Activated B cell treated with CpG ODN at 0.5 μM for 24 hours (primary cell): ENCODE measurements around the gene GLS. TPM values are rescaled to one million over a fixed set of nuclear protein-coding genes. Genes with fewer than 3 reads are reported as not detected.

Experiments used
- ATAC-seq: fragments of 200-7000 bp; cut with Tn5 transposase; one replicate; pipeline ENCODE4 v1.10.0; 2021; ENCODE audit warnings: low read depth, mild to moderate bottlenecking, moderate library complexity
- CTCF ChIA-PET: fragments of 350-600 bp; sonication (Branson Sonifier 250); formaldehyde crosslinking; loops from one replicate; lab custom pipeline; 2021; ENCODE audit warnings: antibody characterized with exemption; lab: Charles Lee
- POLR2A ChIA-PET: fragments of 350-600 bp; sonication (Branson Sonifier 250); formaldehyde crosslinking; loops from one replicate; lab custom pipeline; 2021; ENCODE audit warnings: antibody characterized with exemption; lab: Charles Lee
- DNase-seq: peaks from one replicate; pipeline ENCODE4 v3.0.0; 2022
- H3K27ac Mint-ChIP-seq: one replicate; pipeline ENCODE4 v1.8.0; 2020; ENCODE audit warnings: mixed read lengths
- H3K27me3 Mint-ChIP-seq: one replicate; pipeline ENCODE4 v1.8.0; 2021; ENCODE audit warnings: mixed read lengths
- H3K36me3 Mint-ChIP-seq: one replicate; pipeline ENCODE4 v1.8.0; 2021; ENCODE audit warnings: low read depth, mixed read lengths
- H3K4me1 Mint-ChIP-seq: one replicate; pipeline ENCODE4 v1.8.0; 2021; ENCODE audit warnings: mixed read lengths
- H3K4me3 Mint-ChIP-seq: one replicate; pipeline ENCODE4 v1.8.0; 2020; ENCODE audit warnings: mild to moderate bottlenecking, mixed read lengths
- H3K9me3 Mint-ChIP-seq: one replicate; pipeline ENCODE4 v1.8.0; 2020; ENCODE audit warnings: mixed read lengths
- intact Hi-C: fragments of 100-400 bp; cut with micrococcal nuclease; formaldehyde crosslinking; loops from one replicate; pipeline ENCODE4 v1.15.1; 2024
- total RNA-seq: library from RNA; stranded (reverse); gene quantifications from 2 replicates; pipeline ENCODE4 v1.2.3, GENCODE V29; 2022
- TF ChIP-seq, protein P1 (sequence below): fragments of 200-600 bp; IDR thresholded peaks from one replicate; pipeline ENCODE4 v1.8.0; 2022; ENCODE audit warnings: antibody characterized with exemption, mild to moderate bottlenecking

Gene GLS
- total RNA-seq, 1 donor from 2014 or later, result 255 TPM

DNA sequence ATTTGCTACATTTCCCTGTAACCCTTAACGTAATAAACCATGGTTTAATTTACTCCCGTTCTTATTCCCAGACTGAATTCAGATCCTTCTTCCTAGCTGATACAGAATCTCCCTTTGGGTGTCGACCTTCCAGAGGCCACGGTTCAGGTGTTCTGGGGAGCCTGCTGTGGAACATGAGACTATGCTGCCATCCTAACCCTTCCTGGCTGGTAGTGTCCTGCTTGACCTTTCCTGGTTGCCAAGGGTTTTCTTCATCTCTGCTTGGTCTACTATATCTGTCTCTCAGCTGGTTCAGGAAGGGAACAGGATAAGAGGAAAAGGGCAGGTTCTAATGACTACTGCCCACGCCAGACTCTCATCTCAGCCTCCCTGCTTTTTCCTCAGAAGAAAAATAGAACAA lies 96.9 kb downstream of the GLS start:
- H3K36me3 Mint-ChIP-seq, result peaks cover 93% of the 10 kb centered on the region
- CTCF ChIA-PET, result no interaction called here
- H3K9me3 Mint-ChIP-seq, result no peaks in the 10 kb centered on the region
- no peak overlapping the region for H3K27ac Mint-ChIP-seq
- H3K27me3 Mint-ChIP-seq, result no peaks in the 10 kb centered on the region
- intact Hi-C loops, result loop anchor here (2.0 kb wide), 1 partner anchor 13 kb away; no protein-coding TSS in a partner anchor
- peaks cover 20% of the 10 kb centered on the region for H3K4me1 Mint-ChIP-seq
- POLR2A ChIA-PET, result no interaction called here
- no peak overlapping the region for H3K4me3 Mint-ChIP-seq
- TF ChIP-seq, protein P1, sequence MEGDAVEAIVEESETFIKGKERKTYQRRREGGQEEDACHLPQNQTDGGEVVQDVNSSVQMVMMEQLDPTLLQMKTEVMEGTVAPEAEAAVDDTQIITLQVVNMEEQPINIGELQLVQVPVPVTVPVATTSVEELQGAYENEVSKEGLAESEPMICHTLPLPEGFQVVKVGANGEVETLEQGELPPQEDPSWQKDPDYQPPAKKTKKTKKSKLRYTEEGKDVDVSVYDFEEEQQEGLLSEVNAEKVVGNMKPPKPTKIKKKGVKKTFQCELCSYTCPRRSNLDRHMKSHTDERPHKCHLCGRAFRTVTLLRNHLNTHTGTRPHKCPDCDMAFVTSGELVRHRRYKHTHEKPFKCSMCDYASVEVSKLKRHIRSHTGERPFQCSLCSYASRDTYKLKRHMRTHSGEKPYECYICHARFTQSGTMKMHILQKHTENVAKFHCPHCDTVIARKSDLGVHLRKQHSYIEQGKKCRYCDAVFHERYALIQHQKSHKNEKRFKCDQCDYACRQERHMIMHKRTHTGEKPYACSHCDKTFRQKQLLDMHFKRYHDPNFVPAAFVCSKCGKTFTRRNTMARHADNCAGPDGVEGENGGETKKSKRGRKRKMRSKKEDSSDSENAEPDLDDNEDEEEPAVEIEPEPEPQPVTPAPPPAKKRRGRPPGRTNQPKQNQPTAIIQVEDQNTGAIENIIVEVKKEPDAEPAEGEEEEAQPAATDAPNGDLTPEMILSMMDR, result no peak
- DNase-seq (no peak), ATAC-seq (no peak)

DNA sequence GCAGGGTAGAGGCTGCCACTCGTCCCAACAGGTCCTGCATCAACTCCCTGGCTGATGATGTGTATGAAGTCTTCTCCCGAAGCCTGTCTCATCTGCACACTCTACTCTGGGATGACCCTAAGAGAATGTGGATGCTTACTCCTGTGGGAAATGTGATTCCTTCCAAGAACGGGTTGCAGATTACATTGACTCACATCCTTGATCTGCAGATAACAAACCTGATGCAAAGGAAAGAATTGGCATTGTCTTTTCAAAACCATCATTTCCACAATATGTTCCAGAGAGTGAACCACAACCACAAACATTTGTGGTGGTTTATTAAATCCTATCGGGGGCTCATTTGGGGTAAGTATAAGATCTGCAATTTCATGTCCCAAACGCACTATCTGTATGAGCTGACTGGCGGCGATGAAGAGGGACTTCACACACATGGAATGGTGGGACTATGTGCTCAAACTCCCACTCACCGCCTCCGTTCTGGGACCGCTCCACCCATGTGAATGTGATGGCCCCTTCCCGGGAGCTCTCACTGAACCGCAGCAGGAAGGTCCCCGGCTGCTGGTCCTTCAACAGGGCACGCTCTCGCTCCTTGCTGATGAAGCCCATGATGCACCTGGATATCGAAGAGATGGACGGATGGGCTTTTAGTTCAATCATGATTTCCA lies 97.9 kb downstream of the GLS start:
- no peak overlapping the region for H3K27ac Mint-ChIP-seq
- DNase-seq, result no peak
- peaks cover 20% of the 10 kb centered on the region for H3K4me1 Mint-ChIP-seq
- TF ChIP-seq, protein P1, result no peak
- no peak overlapping the region for H3K4me3 Mint-ChIP-seq
- H3K9me3 Mint-ChIP-seq, result no peaks in the 10 kb centered on the region
- POLR2A ChIA-PET, result no interaction called here
- H3K36me3 Mint-ChIP-seq, result peaks cover 92% of the 10 kb centered on the region
- CTCF ChIA-PET, result no interaction called here
- H3K27me3 Mint-ChIP-seq, result no peaks in the 10 kb centered on the region
- ATAC-seq, result no peak
- intact Hi-C loops, result no loop called here

DNA sequence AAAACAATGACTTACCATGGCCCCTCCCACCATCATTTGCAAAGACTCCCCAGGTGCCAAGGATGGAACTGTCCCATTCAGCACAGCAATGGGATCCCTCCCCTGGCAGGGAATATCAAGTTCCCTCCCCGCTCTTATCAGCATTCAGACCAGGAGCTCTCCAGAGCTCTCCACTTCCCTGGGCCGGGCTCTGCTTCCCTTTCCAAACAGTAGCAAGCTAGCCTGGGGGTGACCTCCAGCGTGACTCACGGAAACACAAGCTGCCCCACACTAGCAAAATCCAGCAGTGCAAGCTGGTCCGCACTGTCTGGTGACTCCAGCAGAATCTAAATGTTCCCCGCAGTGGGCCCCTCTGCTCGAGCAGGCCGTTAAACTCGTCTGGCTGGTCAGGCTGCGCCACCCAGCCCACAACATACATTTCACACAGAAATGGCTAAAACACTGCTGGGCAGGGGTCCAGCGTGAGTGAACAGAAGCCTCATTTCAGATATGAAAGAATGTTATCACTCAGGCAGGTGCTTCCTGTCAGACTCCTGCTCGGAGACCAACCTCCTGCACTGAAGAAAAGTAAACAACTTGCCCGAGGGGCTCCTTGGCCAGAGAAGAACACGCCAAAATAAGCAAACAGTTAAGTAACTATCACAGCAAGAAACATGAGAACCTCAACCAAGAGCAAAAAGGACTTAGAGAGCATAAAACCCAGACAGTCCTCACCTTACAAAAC lies 99.4 kb downstream of the GLS start:
- TF ChIP-seq, protein P1, result no peak
- Mint-ChIP-seq H3K9me3 (no peaks in the 10 kb centered on the region), H3K27ac (peak overlapping the region; percentile 84), H3K36me3 (peaks cover 92% of the 10 kb centered on the region), H3K27me3 (no peaks in the 10 kb centered on the region), H3K4me1 (peaks cover 20% of the 10 kb centered on the region), H3K4me3 (peak overlapping the region; percentile 55)
- CTCF ChIA-PET, result interaction anchor here (0.8 kb wide), 1 partner anchor 11 kb away, joined by 3 read pairs; no protein-coding TSS in a partner anchor
- ATAC-seq (peak; percentile 25), DNase-seq (no peak)
- POLR2A ChIA-PET, result interaction anchor here (0.6 to 0.7 kb wide), 2 partner anchors 40 to 446 kb away, joined by 3 to 4 read pairs; no protein-coding TSS in a partner anchor
- intact Hi-C loops, result no loop called here

- Mint-ChIP-seq H3K4me1 (peaks cover 20% of the 10 kb centered on the region), H3K36me3 (peaks cover 92% of the 10 kb centered on the region), H3K9me3 (no peaks in the 10 kb centered on the region), H3K4me3 (peak overlapping the region; percentile 55), H3K27ac (peak overlapping the region; percentile 84), H3K27me3 (no peaks in the 10 kb centered on the region)
- POLR2A ChIA-PET, result no interaction called here
- CTCF ChIA-PET, result no interaction called here
- no peak for ATAC-seq
- no peak for DNase-seq
- TF ChIP-seq, protein P1, result no peak
- intact Hi-C loops, result no loop called here
Observed at GRCh38 chr2:190980630-190981209, 100.1 kb downstream of the GLS start.

DNA sequence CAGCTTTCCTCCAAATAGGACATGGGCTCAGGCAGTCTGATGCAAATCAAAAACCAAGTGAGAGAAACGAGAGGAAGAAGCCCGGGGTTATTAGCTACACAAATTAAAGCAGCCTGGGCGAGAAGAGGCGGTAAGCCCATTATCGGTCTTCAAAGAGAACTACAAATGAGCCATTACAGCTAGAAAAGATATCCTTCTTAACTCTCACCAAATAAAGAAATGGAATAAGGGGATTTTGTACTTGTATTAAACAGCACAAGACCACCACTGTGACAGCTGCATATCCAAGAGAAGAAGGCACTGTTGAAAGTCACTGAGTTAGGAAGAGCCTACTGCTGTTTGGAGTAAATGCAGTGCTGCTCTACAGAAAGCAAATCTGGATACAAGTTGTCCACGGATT lies 100.7 kb downstream of the GLS start:
- Mint-ChIP-seq H3K27ac (peak overlapping the region; percentile 37), H3K4me1 (peaks cover 20% of the 10 kb centered on the region), H3K9me3 (no peaks in the 10 kb centered on the region), H3K36me3 (peaks cover 92% of the 10 kb centered on the region), H3K4me3 (no peak overlapping the region), H3K27me3 (no peaks in the 10 kb centered on the region)
- no peak for ATAC-seq
- CTCF ChIA-PET, result no interaction called here
- POLR2A ChIA-PET, result no interaction called here
- TF ChIP-seq, protein P1, result no peak
- no peak for DNase-seq
- intact Hi-C loops, result no loop called here
